Measurements from ENCODE around the gene TTLL6. TPM values are rescaled to one million over a fixed set of nuclear protein-coding genes. Genes with fewer than 3 reads are reported as not detected.
A peak's percentile ranks its signal among the peaks of the same experiment; 100 is the strongest.

The TTLL6 gene
- total and polyA plus RNA-seq, 3 donors from 2014 or later, result 18.5 to 70.9 (median 44.3) TPM

DNA sequence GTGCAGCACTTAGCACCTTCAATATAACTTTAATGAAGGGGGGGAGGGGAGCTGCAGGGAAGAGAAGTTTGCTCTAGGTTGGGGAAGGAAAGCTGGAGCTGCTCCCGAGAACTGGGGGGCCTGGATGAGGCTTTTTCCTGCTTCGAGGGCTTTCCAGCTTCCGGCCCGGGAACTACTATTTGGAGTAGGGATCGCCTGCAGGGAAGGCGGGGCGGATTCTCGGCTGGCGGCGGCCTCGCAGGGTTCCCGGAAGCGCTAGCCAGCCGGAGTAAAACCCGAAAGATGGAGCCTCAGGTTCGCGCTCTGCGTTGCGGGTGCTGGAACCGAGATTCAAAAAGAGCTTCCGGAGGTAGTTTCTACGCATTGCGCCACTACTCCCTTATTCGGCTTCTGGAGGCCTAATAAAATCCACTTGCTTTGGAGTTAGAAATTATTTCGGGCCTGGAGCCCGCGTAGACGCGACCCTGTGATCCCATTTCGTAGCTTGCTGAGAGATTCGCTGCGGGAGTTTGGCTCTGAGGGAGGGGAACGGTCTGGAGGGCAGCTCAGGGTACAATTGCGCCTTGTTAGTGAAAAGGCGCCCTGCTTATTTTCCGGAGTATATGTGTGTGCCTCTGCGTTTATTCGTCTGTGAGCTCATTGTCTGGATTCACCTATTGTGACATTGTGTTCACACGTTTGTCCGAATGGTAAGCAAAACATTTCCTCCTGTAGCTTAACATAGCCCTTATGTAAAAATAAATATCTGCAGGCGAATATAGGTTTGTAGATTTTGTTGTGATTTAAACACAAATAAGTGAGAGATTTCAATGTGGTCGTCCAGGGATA lies 93.4 kb downstream of the TTLL6 start:
- intact Hi-C loops (cut with DNase I; ENCODE audit: low total_unique reads), result loop anchor here (10.0 kb wide), 1 partner anchor 71 kb away; no protein-coding TSS in a partner anchor
- no peaks in the 10 kb centered on the region for H3K9me3 ChIP-seq
- H3K27me3 ChIP-seq, result peaks cover under 1% of the 10 kb centered on the region
- H3K4me1 ChIP-seq, result peaks cover 23% of the 10 kb centered on the region
- H3K27ac ChIP-seq, result no peak overlapping the region
- no peak for DNase-seq
- no peak for TF ChIP-seq POLR2A (IDR thresholded peaks at IDR 0.05)
- no peak for TF ChIP-seq CTCF (IDR thresholded peaks at IDR 0.05)
- H3K4me3 ChIP-seq, result peak overlapping the region in 1 of 2 donors; percentile 26
- WGBS, 2 donors, result 16 to 19% methylated on average over 41 to 42 of the region's 42 CpGs
- H3K36me3 ChIP-seq (ENCODE audit: low read depth, missing control alignments), result no peaks in the 10 kb centered on the region

DNA sequence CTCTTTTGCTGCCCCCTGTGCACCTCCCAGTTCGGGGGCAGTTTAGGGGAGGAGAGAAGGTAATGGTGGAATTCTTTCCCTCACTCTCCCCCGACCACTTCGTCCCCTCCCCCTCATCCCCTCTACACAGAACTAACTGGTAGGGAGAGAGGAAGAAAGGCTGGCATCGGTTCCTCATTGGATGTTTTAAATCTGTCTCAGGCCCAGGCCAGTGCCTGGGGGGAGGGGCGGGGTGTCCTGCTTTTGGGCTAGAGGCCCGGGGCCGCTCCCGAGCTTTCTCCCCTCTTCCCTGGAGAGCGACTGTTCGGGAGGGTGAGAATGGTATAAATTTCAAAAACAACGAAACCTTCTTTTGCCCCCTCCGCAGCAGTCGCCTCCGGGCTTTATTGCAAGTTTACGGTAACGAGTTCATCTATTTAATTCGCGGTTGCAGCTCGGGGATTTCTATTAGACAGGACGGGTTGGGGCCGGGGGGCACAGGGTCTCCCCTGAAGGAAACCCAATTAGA lies 94.1 kb downstream of the TTLL6 start, which contains the start of gene PRAC2:
Gene PRAC2 (plus strand): TSS at position 271 of the 508 bp plus-strand sequence. CDS start 1,226 bp downstream, outside the sequence.
- TF ChIP-seq CTCF (IDR thresholded peaks at IDR 0.05), result no peak
- no peak for TF ChIP-seq POLR2A (IDR thresholded peaks at IDR 0.05)
- H3K27ac ChIP-seq, result no peak within 1 kb of the TSS
- H3K4me1 ChIP-seq, result peaks cover 17% of the 10 kb centered on the region
- H3K27me3 ChIP-seq, result peaks cover 3% of the 10 kb centered on the region
- intact Hi-C loops (cut with DNase I; ENCODE audit: low total_unique reads), result loop anchor here (10.0 kb wide), 1 partner anchor 72 kb away; no protein-coding TSS in a partner anchor
- no peak for DNase-seq
- peak within 1 kb of the TSS in 1 of 2 donors; percentile 26 for H3K4me3 ChIP-seq
- H3K36me3 ChIP-seq (ENCODE audit: low read depth, missing control alignments), result no peaks in the 10 kb centered on the region
- no peaks in the 10 kb centered on the region for H3K9me3 ChIP-seq
- WGBS, 2 donors, result 6 to 8% methylated on average over 21 of the region's 21 CpGs

- TF ChIP-seq CTCF (IDR thresholded peaks at IDR 0.05) (no peak), POLR2A (IDR thresholded peaks at IDR 0.05) (no peak)
- H3K9me3 ChIP-seq, result no peaks in the 10 kb centered on the region
- WGBS, 2 donors, result 7 to 9% methylated on average over 21 of the region's 21 CpGs
- DNase-seq, result no peak
- peak within 1 kb of the TSS in 1 of 2 donors; percentile 26 for H3K4me3 ChIP-seq
- H3K4me1 ChIP-seq, result peaks cover 17% of the 10 kb centered on the region
- H3K36me3 ChIP-seq (ENCODE audit: low read depth, missing control alignments), result no peaks in the 10 kb centered on the region
- intact Hi-C loops (cut with DNase I; ENCODE audit: low total_unique reads), result loop anchor here (10.0 kb wide), 1 partner anchor 72 kb away; no protein-coding TSS in a partner anchor
- no peak within 1 kb of the TSS for H3K27ac ChIP-seq
- H3K27me3 ChIP-seq, result peaks cover 3% of the 10 kb centered on the region
These were observed 94.7 kb downstream of the TTLL6 start, which contains the start of gene PRAC1 for GRCh38 chr17:48722201-48722907. TSS of gene PRAC1 (minus strand) at chr17:48722518. CDS start at chr17:48722392, 126 bp downstream.

- no peak for DNase-seq
- no peaks in the 10 kb centered on the region for H3K9me3 ChIP-seq
- intact Hi-C loops (cut with DNase I; ENCODE audit: low total_unique reads), result loop anchor here (10.0 kb wide), 1 partner anchor 74 kb away; no protein-coding TSS in a partner anchor
- H3K27me3 ChIP-seq, result peaks cover 3% of the 10 kb centered on the region
- H3K4me1 ChIP-seq, result peaks cover 17% of the 10 kb centered on the region
- TF ChIP-seq POLR2A (IDR thresholded peaks at IDR 0.05) (no peak), CTCF (IDR thresholded peaks at IDR 0.05) (no peak)
- WGBS, 2 donors, result 33 to 52% methylated on average over 1 of the region's 1 CpG
- H3K36me3 ChIP-seq (ENCODE audit: low read depth, missing control alignments), result no peaks in the 10 kb centered on the region
- H3K4me3 ChIP-seq, result no peak overlapping the region
- H3K27ac ChIP-seq, result no peak overlapping the region
These were observed 96.0 kb downstream of the TTLL6 start for GRCh38 chr17:48721009-48721402.

Data from testis (tissue), 3 donors.